ENCODE measurements around the gene LRRC38.

- TF ChIP-seq CTCF (IDR thresholded peaks at IDR 0.05; ENCODE audit: insufficient read depth, low read length, poor library complexity, severe bottlenecking) (no peak), EZH2phosphoT487 (conservative IDR thresholded peaks at IDR 0.05; ENCODE audit: low read length) (no peak)
Measured at GRCh38 chr1:13540866-13541265, 27.1 kb upstream of the LRRC38 start.

All from SU-DHL-6 (cell line).